CD4-positive, alpha-beta memory T cell (primary cell): ENCODE measurements around the gene GCNT2. TPM values are rescaled to one million over a fixed set of nuclear protein-coding genes. Genes with fewer than 3 reads are reported as not detected.
"Not testable (repeated sequence)": the region's sequence is repeated elsewhere in the genome, so short reads cannot be mapped to it uniquely, and the experiment has no call there.

Experiments used
- CTCF ChIA-PET: fragments of 350-600 bp; sonication (Branson Sonifier 250); formaldehyde crosslinking; loops from one replicate; lab custom pipeline; 2021; ENCODE audit warnings: inconsistent platforms; ENCODE audit not compliant: partially characterized antibody; lab: Charles Lee
- POLR2A ChIA-PET: fragments of 350-600 bp; sonication (Branson Sonifier 250); formaldehyde crosslinking; loops from one replicate; lab custom pipeline; 2021; ENCODE audit not compliant: partially characterized antibody; lab: Charles Lee
- DNase-seq, 5 donors: peaks; one replicate each; pipeline versions ENCODE4 v3.0.0 to v3.0.0-alpha.2; 2020 to 2022; ENCODE audit warnings: mixed read lengths in 1 of 5
- H3K27ac ChIP-seq: one replicate; pipeline ENCODE4 v1.7.0; 2013; ENCODE audit warnings: low read depth, low read length
- H3K27me3 ChIP-seq: 2 replicates; pipeline ENCODE4 v1.7.0; 2013; ENCODE audit warnings: mild to moderate bottlenecking, low read length, moderate library complexity; ENCODE audit not compliant: insufficient read depth
- H3K36me3 ChIP-seq: 2 replicates; pipeline ENCODE4 v1.7.0; 2013; ENCODE audit warnings: mild to moderate bottlenecking, low read length, moderate library complexity; ENCODE audit not compliant: insufficient read depth
- H3K4me1 ChIP-seq: 2 replicates; pipeline ENCODE4 v1.7.0; 2013; ENCODE audit warnings: mild to moderate bottlenecking, low read length, moderate library complexity; ENCODE audit not compliant: insufficient read depth
- H3K4me3 ChIP-seq, 2 donors: one replicate each; pipeline ENCODE4 v1.7.0; 2013; ENCODE audit warnings: low read length in 2 of 2, mild to moderate bottlenecking in 1 of 2
- H3K9me3 ChIP-seq, 2 donors: one replicate each; pipeline ENCODE4 v1.7.0; 2013; ENCODE audit warnings: low read length in 2 of 2, control low read depth in 1 of 2; ENCODE audit not compliant: control insufficient read depth in 1 of 2
- H3K27ac Mint-ChIP-seq, 7 donors: one replicate each; pipeline ENCODE4 v1.8.0; 2020 to 2021; ENCODE audit warnings: mixed read lengths in 7 of 7, mild to moderate bottlenecking in 6 of 7, inconsistent platforms in 3 of 7, moderate library complexity in 3 of 7
- H3K27me3 Mint-ChIP-seq, 2 donors: one replicate each; pipeline ENCODE4 v1.8.0; 2020 to 2021; ENCODE audit warnings: mixed read lengths in 2 of 2
- H3K36me3 Mint-ChIP-seq, 2 donors: one replicate each; pipeline ENCODE4 v1.8.0; 2020 to 2021; ENCODE audit warnings: mixed read lengths in 2 of 2, inconsistent platforms in 1 of 2, mild to moderate bottlenecking in 1 of 2
- H3K4me1 Mint-ChIP-seq, 4 donors: one replicate each; pipeline ENCODE4 v1.8.0; 2020 to 2021; ENCODE audit warnings: mixed read lengths in 4 of 4, mild to moderate bottlenecking in 1 of 4
- H3K4me3 Mint-ChIP-seq, 8 donors: one replicate each; pipeline ENCODE4 v1.8.0; 2020 to 2021; ENCODE audit warnings: mixed read lengths in 8 of 8, mild to moderate bottlenecking in 7 of 8, moderate library complexity in 6 of 8, inconsistent platforms in 3 of 8
- H3K9me3 Mint-ChIP-seq, 8 donors: one replicate each; pipeline ENCODE4 v1.8.0; 2020 to 2021; ENCODE audit warnings: mixed read lengths in 8 of 8, mild to moderate bottlenecking in 5 of 8, inconsistent platforms in 3 of 8, moderate library complexity in 1 of 8
- intact Hi-C: fragments of 100-400 bp; cut with micrococcal nuclease; formaldehyde crosslinking; loops from one replicate; pipeline ENCODE4 v1.15.1; 2023
- polyA plus RNA-seq, 2 donors: library from polyadenylated mRNA; unstranded; fragments of 300-500 nt; fragmentation: Illumina TruSeq; gene quantifications; one replicate each; pipeline ENCODE4 v1.2.3, GENCODE V29; 2021
- total RNA-seq, 2 experiments: library from RNA; stranded (reverse); gene quantifications; one replicate each; pipeline ENCODE4 v1.2.3, GENCODE V29; 2021

Gene GCNT2
- total and polyA plus RNA-seq, 4 experiments from 2014 or later = 0.75 to 4.2 (median 2.2) TPM

GRCh38 chr6:10514049-10514780, 6.9 kb upstream of the GCNT2 start:
- H3K9me3 Mint-ChIP-seq = no peaks in the 10 kb centered on the region
- intact Hi-C loops = no loop called here
- no peaks in the 10 kb centered on the region for H3K4me1 ChIP-seq
- H3K9me3 ChIP-seq = no peaks in the 10 kb centered on the region
- peaks cover 0 to 7% (median 4%) of the 10 kb centered on the region in 4 donors for H3K4me1 Mint-ChIP-seq
- H3K36me3 ChIP-seq = no peaks in the 10 kb centered on the region
- H3K4me3 Mint-ChIP-seq = no peak overlapping the region
- no peaks in the 10 kb centered on the region for H3K27me3 ChIP-seq
- H3K36me3 Mint-ChIP-seq = no peaks in the 10 kb centered on the region
- H3K27me3 Mint-ChIP-seq = peaks cover 0 to 1% of the 10 kb centered on the region in 2 donors
- no peak overlapping the region for H3K27ac ChIP-seq
- POLR2A ChIA-PET = no interaction called here
- H3K4me3 ChIP-seq = no peak overlapping the region
- DNase-seq = no peak
- H3K27ac Mint-ChIP-seq = no peak overlapping the region
- CTCF ChIA-PET = no interaction called here

- CTCF ChIA-PET = interaction anchor here (0.7 kb wide), 1 partner anchor 35 kb away, joined by 3 read pairs; no protein-coding TSS in a partner anchor
- Histone ChIP-seq H3K9me3 (no peaks in the 10 kb centered on the region), H3K4me1 (no peaks in the 10 kb centered on the region), H3K36me3 (no peaks in the 10 kb centered on the region), H3K27ac (no peak overlapping the region), H3K27me3 (no peaks in the 10 kb centered on the region), H3K4me3 (no peak overlapping the region)
- Mint-ChIP-seq H3K27ac (no peak overlapping the region), H3K9me3 (no peaks in the 10 kb centered on the region), H3K4me3 (no peak overlapping the region), H3K27me3 (peaks cover 0 to 5% of the 10 kb centered on the region in 2 donors), H3K4me1 (peaks cover 0 to 2% (median 0%) of the 10 kb centered on the region in 4 donors), H3K36me3 (no peaks in the 10 kb centered on the region)
- intact Hi-C loops = no loop called here
- POLR2A ChIA-PET = no interaction called here
- DNase-seq = no peak
These were observed 4.2 kb upstream of the GCNT2 start for GRCh38 chr6:10516953-10517352.

GRCh38 chr6:10518557-10519407, 2.4 kb upstream of the GCNT2 start:
- no peak for DNase-seq
- Mint-ChIP-seq H3K4me3 (no peak overlapping the region), H3K27me3 (peaks cover 0 to 4% of the 10 kb centered on the region in 2 donors), H3K27ac (no peak overlapping the region), H3K9me3 (no peaks in the 10 kb centered on the region), H3K36me3 (no peaks in the 10 kb centered on the region), H3K4me1 (no peaks in the 10 kb centered on the region)
- ChIA-PET CTCF (no interaction called here), POLR2A (no interaction called here)
- no peaks in the 10 kb centered on the region for H3K9me3 ChIP-seq
- H3K4me3 ChIP-seq = no peak overlapping the region
- no peaks in the 10 kb centered on the region for H3K4me1 ChIP-seq
- H3K27me3 ChIP-seq = no peaks in the 10 kb centered on the region
- no peaks in the 10 kb centered on the region for H3K36me3 ChIP-seq
- intact Hi-C loops = no loop called here
- no peak overlapping the region for H3K27ac ChIP-seq

- H3K9me3 Mint-ChIP-seq, H3K9me3 ChIP-seq, H3K27ac ChIP-seq, H3K36me3 Mint-ChIP-seq, H3K27ac Mint-ChIP-seq, H3K36me3 ChIP-seq, H3K27me3 Mint-ChIP-seq, intact Hi-C loops, H3K4me3 Mint-ChIP-seq, H3K27me3 ChIP-seq, H3K4me1 Mint-ChIP-seq, H3K4me3 ChIP-seq, CTCF ChIA-PET, H3K4me1 ChIP-seq, POLR2A ChIA-PET, DNase-seq: not testable (repeated sequence)
These were observed 1.8 kb upstream of the GCNT2 start for GRCh38 chr6:10519408-10519697.

- CTCF ChIA-PET = no interaction called here
These were observed 683 bp upstream of the GCNT2 start for GRCh38 chr6:10520468-10520867.

GRCh38 chr6:10522929-10523573, 1.9 kb downstream of the GCNT2 start:
- Mint-ChIP-seq H3K9me3 (no peaks in the 10 kb centered on the region), H3K4me3 (no peak overlapping the region), H3K27me3 (peaks cover 0 to 4% of the 10 kb centered on the region in 2 donors), H3K4me1 (peaks cover 0 to 6% (median under 1%) of the 10 kb centered on the region in 4 donors), H3K36me3 (no peaks in the 10 kb centered on the region), H3K27ac (peak overlapping the region in 2 of 7 donors; percentile 17 to 55)
- Histone ChIP-seq H3K27ac (no peak overlapping the region), H3K36me3 (no peaks in the 10 kb centered on the region), H3K4me3 (no peak overlapping the region), H3K4me1 (peaks cover 5% of the 10 kb centered on the region), H3K9me3 (no peaks in the 10 kb centered on the region), H3K27me3 (no peaks in the 10 kb centered on the region)
- DNase-seq = no peak
- ChIA-PET POLR2A (no interaction called here), CTCF (interaction anchor here (1.0 kb wide), 1 partner anchor 34 kb away, joined by 3 read pairs; no protein-coding TSS in a partner anchor)
- intact Hi-C loops = no loop called here

More at GRCh38 chr6:10520468-10520867, 683 bp upstream of the GCNT2 start:
- intact Hi-C loops = no loop called here
- H3K4me1 Mint-ChIP-seq = no peaks in the 10 kb centered on the region
- H3K27me3 Mint-ChIP-seq = peaks cover 0 to 4% of the 10 kb centered on the region in 2 donors
- no peak overlapping the region for H3K27ac ChIP-seq
- no peaks in the 10 kb centered on the region for H3K36me3 ChIP-seq
- no peaks in the 10 kb centered on the region for H3K36me3 Mint-ChIP-seq
- H3K27ac Mint-ChIP-seq = no peak overlapping the region
- no peaks in the 10 kb centered on the region for H3K9me3 Mint-ChIP-seq
- no peaks in the 10 kb centered on the region for H3K27me3 ChIP-seq
- H3K4me3 Mint-ChIP-seq = no peak overlapping the region
- no peaks in the 10 kb centered on the region for H3K4me1 ChIP-seq
- H3K4me3 ChIP-seq = no peak overlapping the region
- H3K9me3 ChIP-seq = no peaks in the 10 kb centered on the region
- DNase-seq = no peak
- POLR2A ChIA-PET = no interaction called here

- Histone ChIP-seq H3K36me3 (no peaks in the 10 kb centered on the region), H3K9me3 (no peaks in the 10 kb centered on the region), H3K4me3 (no peak overlapping the region), H3K4me1 (peaks cover 27% of the 10 kb centered on the region), H3K27ac (no peak overlapping the region), H3K27me3 (no peaks in the 10 kb centered on the region)
- peaks cover 0 to 3% of the 10 kb centered on the region in 2 donors for H3K36me3 Mint-ChIP-seq
- ChIA-PET POLR2A (no interaction called here), CTCF (no interaction called here)
- H3K4me3 Mint-ChIP-seq = peak overlapping the region in 1 of 8 donors; percentile 50
- peaks cover 0 to 4% of the 10 kb centered on the region in 2 donors for H3K27me3 Mint-ChIP-seq
- H3K27ac Mint-ChIP-seq = no peak overlapping the region
- H3K4me1 Mint-ChIP-seq = peaks cover 9 to 30% (median 20%) of the 10 kb centered on the region in 4 donors
- intact Hi-C loops = no loop called here
- DNase-seq = no peak
- no peaks in the 10 kb centered on the region for H3K9me3 Mint-ChIP-seq
These were observed 5.0 kb downstream of the GCNT2 start for GRCh38 chr6:10526156-10526555.
